ENCODE measurements around the gene NATD1. TPM values are rescaled to one million over a fixed set of nuclear protein-coding genes. Genes with fewer than 3 reads are reported as not detected.

Gene NATD1
- total RNA-seq, 5 donors from 2014 or later (not counting 1 experiment from before 2014, with no cell fraction given): 7.2 to 11.1 (median 9.6) TPM

DNA sequence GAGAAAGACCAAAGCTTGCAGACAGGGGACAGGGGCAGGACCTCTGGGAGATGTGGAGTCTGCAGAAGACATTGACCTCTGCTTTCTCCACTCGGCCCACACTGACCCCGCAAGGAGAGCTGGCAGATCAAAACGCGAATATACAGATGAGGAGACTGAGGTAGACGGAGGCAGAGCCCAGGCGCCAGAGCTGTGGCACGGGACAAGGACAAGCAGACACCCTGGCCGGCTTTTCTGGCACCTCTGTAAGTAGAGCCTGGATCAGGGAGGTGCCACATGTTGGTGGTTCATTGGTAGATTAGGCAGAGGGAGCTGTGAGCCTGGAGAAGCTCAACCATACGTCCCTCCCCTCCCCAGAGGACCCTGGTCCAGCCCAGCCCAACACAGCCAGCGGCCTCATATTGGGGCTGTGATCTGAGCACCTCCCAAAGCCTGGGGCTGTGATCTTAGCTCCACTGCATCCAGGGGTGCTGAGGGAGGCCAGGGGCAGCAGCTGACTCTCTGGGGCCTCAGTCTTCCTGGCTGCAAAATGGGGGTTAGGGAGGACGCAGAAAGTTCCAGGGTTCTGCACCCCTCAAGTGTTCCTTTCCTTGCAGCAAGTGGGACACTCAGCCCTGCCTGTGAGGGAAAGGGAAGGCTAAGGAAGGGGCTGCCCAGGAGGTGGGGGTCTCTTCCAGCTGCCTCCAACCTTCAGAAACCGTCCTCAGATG is 4.0 kb downstream of the NATD1 start:
- ChIA-PET CTCF (interaction anchor here (0.6 to 0.9 kb wide), 2 partner anchors 30 to 69 kb away, joined by 3 read pairs; no protein-coding TSS in a partner anchor), POLR2A (no interaction called here)
- Histone ChIP-seq H3K36me3 (ENCODE audit: control insufficient read depth in 2 of 2, extremely low read depth in 1 of 2, insufficient read depth in 1 of 2, low read length in 1 of 2) (no peaks in the 10 kb centered on the region), H3K27ac (ENCODE audit: low read length) (no peak overlapping the region), H3K4me3 (ENCODE audit: control insufficient read depth in 1 of 2, extremely low read depth in 1 of 2, low read length in 1 of 2) (no peak overlapping the region), H3K9me3 (no peaks in the 10 kb centered on the region), H3K27me3 (replicated peaks in 1 of 2; ENCODE audit: control insufficient read depth in 2 of 2, extremely low read depth in 1 of 2, insufficient read depth in 2 of 2, low read length in 1 of 2) (no peaks in the 10 kb centered on the region), H3K4me1 (ENCODE audit: control insufficient read depth in 1 of 2, extremely low read depth in 1 of 2, insufficient read depth in 2 of 2, low read length in 2 of 2) (peaks cover 5 to 47% of the 10 kb centered on the region in 2 experiments)
- WGBS (ENCODE audit: insufficient coverage): 90% methylated on average over 7 of the region's 12 CpGs
- Mint-ChIP-seq H3K36me3 (peaks cover 4% of the 10 kb centered on the region), H3K9me3 (no peaks in the 10 kb centered on the region), H3K27me3 (no peaks in the 10 kb centered on the region), H3K4me3 (no peak overlapping the region), H3K27ac (peak overlapping the region in 1 of 2 donors; percentile 41), H3K4me1 (peaks cover 49 to 55% (median 52%) of the 10 kb centered on the region in 3 donors)
- ATAC-seq (replicated peaks in 1 of 4) (no peak), DNase-seq (no peak)

GRCh38 chr17:21248500-21248899 is 4.7 kb downstream of the NATD1 start:
- ChIA-PET CTCF (no interaction called here), POLR2A (no interaction called here)
- Histone ChIP-seq H3K27me3 (replicated peaks in 1 of 2; ENCODE audit: control insufficient read depth in 2 of 2, extremely low read depth in 1 of 2, insufficient read depth in 2 of 2, low read length in 1 of 2) (no peaks in the 10 kb centered on the region), H3K36me3 (ENCODE audit: control insufficient read depth in 2 of 2, extremely low read depth in 1 of 2, insufficient read depth in 1 of 2, low read length in 1 of 2) (no peaks in the 10 kb centered on the region), H3K4me3 (ENCODE audit: control insufficient read depth in 1 of 2, extremely low read depth in 1 of 2, low read length in 1 of 2) (no peak overlapping the region), H3K4me1 (ENCODE audit: control insufficient read depth in 1 of 2, extremely low read depth in 1 of 2, insufficient read depth in 2 of 2, low read length in 2 of 2) (peaks cover under 1 to 40% of the 10 kb centered on the region in 2 experiments), H3K9me3 (no peaks in the 10 kb centered on the region), H3K27ac (ENCODE audit: low read length) (no peak overlapping the region)
- no peak overlapping the region for H3K4me3 Mint-ChIP-seq
- ATAC-seq (replicated peaks in 1 of 4) (no peak), DNase-seq (no peak)
- H3K27me3 Mint-ChIP-seq: no peaks in the 10 kb centered on the region
- H3K27ac Mint-ChIP-seq: peak overlapping the region in 1 of 2 donors; percentile 34
- H3K36me3 Mint-ChIP-seq: peaks cover 4% of the 10 kb centered on the region
- WGBS (ENCODE audit: insufficient coverage): 67% methylated on average over 4 of the region's 4 CpGs
- no peaks in the 10 kb centered on the region for H3K9me3 Mint-ChIP-seq
- H3K4me1 Mint-ChIP-seq: peaks cover 42 to 51% (median 45%) of the 10 kb centered on the region in 3 donors

GRCh38 chr17:21247552-21248258 is 5.5 kb downstream of the NATD1 start:
- Mint-ChIP-seq H3K27ac (no peak overlapping the region), H3K4me3 (no peak overlapping the region), H3K4me1 (peaks cover 39 to 50% (median 42%) of the 10 kb centered on the region in 3 donors), H3K9me3 (no peaks in the 10 kb centered on the region), H3K36me3 (peaks cover 4% of the 10 kb centered on the region), H3K27me3 (no peaks in the 10 kb centered on the region)
- Histone ChIP-seq H3K27me3 (replicated peaks in 1 of 2; ENCODE audit: control insufficient read depth in 2 of 2, extremely low read depth in 1 of 2, insufficient read depth in 2 of 2, low read length in 1 of 2) (no peaks in the 10 kb centered on the region), H3K4me3 (ENCODE audit: control insufficient read depth in 1 of 2, extremely low read depth in 1 of 2, low read length in 1 of 2) (no peak overlapping the region), H3K9me3 (no peaks in the 10 kb centered on the region), H3K36me3 (ENCODE audit: control insufficient read depth in 2 of 2, extremely low read depth in 1 of 2, insufficient read depth in 1 of 2, low read length in 1 of 2) (peaks cover 0 to 1% of the 10 kb centered on the region in 2 donors), H3K4me1 (ENCODE audit: control insufficient read depth in 1 of 2, extremely low read depth in 1 of 2, insufficient read depth in 2 of 2, low read length in 2 of 2) (peaks cover 0 to 37% of the 10 kb centered on the region in 2 experiments), H3K27ac (ENCODE audit: low read length) (no peak overlapping the region)
- WGBS (ENCODE audit: insufficient coverage): 81% methylated on average over 12 of the region's 12 CpGs
- ChIA-PET POLR2A (no interaction called here), CTCF (no interaction called here)
- DNase-seq: no peak
- no peak for ATAC-seq (replicated peaks in 1 of 4)

- peaks cover 4% of the 10 kb centered on the region for H3K36me3 Mint-ChIP-seq
- no peaks in the 10 kb centered on the region for H3K9me3 ChIP-seq
- peaks cover 31 to 41% (median 34%) of the 10 kb centered on the region in 3 donors for H3K4me1 Mint-ChIP-seq
- no peak overlapping the region for H3K27ac ChIP-seq (ENCODE audit: low read length)
- H3K4me3 Mint-ChIP-seq: no peak overlapping the region
- H3K4me3 ChIP-seq (ENCODE audit: control insufficient read depth in 1 of 2, extremely low read depth in 1 of 2, low read length in 1 of 2): no peak overlapping the region
- H3K9me3 Mint-ChIP-seq: no peaks in the 10 kb centered on the region
- no peak overlapping the region for H3K27ac Mint-ChIP-seq
- H3K36me3 ChIP-seq (ENCODE audit: control insufficient read depth in 2 of 2, extremely low read depth in 1 of 2, insufficient read depth in 1 of 2, low read length in 1 of 2): peaks cover 3 to 4% of the 10 kb centered on the region in 2 donors
- WGBS (ENCODE audit: insufficient coverage): 96% methylated on average over 2 of the region's 4 CpGs
- no peaks in the 10 kb centered on the region for H3K27me3 Mint-ChIP-seq
- peaks cover 0 to 27% of the 10 kb centered on the region in 2 experiments for H3K4me1 ChIP-seq (ENCODE audit: control insufficient read depth in 1 of 2, extremely low read depth in 1 of 2, insufficient read depth in 2 of 2, low read length in 2 of 2)
- ChIA-PET CTCF (no interaction called here), POLR2A (interaction anchor here (0.6 kb wide), 2 partner anchors 13 to 1998 kb away, joined by 3 to 8 read pairs; no protein-coding TSS in a partner anchor)
- no peak for ATAC-seq (replicated peaks in 1 of 4)
- no peaks in the 10 kb centered on the region for H3K27me3 ChIP-seq (replicated peaks in 1 of 2; ENCODE audit: control insufficient read depth in 2 of 2, extremely low read depth in 1 of 2, insufficient read depth in 2 of 2, low read length in 1 of 2)
- DNase-seq: no peak
These were observed 6.5 kb downstream of the NATD1 start for GRCh38 chr17:21246698-21247097.

DNA sequence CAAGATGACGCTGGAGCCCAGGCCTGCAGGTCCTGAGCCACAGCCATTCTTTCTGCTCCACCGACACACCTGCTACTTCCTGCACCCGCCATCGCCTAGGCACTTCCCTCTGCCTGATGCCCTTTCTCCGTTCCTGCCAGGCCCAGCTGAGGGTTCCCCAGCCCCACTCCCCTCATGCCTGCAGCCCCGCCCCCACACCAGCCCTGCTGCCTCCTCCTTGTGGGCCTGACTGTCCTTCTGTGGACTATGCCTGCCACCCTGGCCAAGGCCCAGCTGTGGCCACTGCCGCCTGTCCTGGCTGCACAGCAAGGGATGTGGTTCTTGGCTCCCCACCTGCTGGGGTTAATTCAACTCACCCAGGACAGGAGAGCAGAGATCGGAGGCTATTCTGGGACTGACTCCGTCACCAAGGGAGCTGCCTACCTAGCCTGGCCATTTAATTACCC is 7.5 kb downstream of the NATD1 start:
- POLR2A ChIA-PET: no interaction called here
- ATAC-seq (replicated peaks in 1 of 4): peak in 1 of 4 experiments; percentile 39

GRCh38 chr17:21243516-21244303 is 9.5 kb downstream of the NATD1 start:
- H3K4me1 ChIP-seq (ENCODE audit: control insufficient read depth in 1 of 2, extremely low read depth in 1 of 2, insufficient read depth in 2 of 2, low read length in 2 of 2): peaks cover 0 to 7% of the 10 kb centered on the region in 2 experiments
- peaks cover 4% of the 10 kb centered on the region for H3K36me3 Mint-ChIP-seq
- no peak overlapping the region for H3K4me3 ChIP-seq (ENCODE audit: control insufficient read depth in 1 of 2, extremely low read depth in 1 of 2, low read length in 1 of 2)
- H3K9me3 Mint-ChIP-seq: no peaks in the 10 kb centered on the region
- peaks cover 0 to 3% of the 10 kb centered on the region in 2 experiments for H3K27me3 ChIP-seq (replicated peaks in 1 of 2; ENCODE audit: control insufficient read depth in 2 of 2, extremely low read depth in 1 of 2, insufficient read depth in 2 of 2, low read length in 1 of 2)
- no peak for ATAC-seq (replicated peaks in 1 of 4)
- H3K27ac Mint-ChIP-seq: no peak overlapping the region
- no peaks in the 10 kb centered on the region for H3K9me3 ChIP-seq
- no peak overlapping the region for H3K27ac ChIP-seq (ENCODE audit: low read length)
- WGBS (ENCODE audit: insufficient coverage): 92% methylated on average over 14 of the region's 23 CpGs
- peaks cover 10 to 16% (median 10%) of the 10 kb centered on the region in 3 donors for H3K4me1 Mint-ChIP-seq
- no peaks in the 10 kb centered on the region for H3K27me3 Mint-ChIP-seq
- ChIA-PET POLR2A (no interaction called here), CTCF (no interaction called here)
- H3K36me3 ChIP-seq (ENCODE audit: control insufficient read depth in 2 of 2, extremely low read depth in 1 of 2, insufficient read depth in 1 of 2, low read length in 1 of 2): peaks cover 3 to 4% of the 10 kb centered on the region in 2 donors
- no peak overlapping the region for H3K4me3 Mint-ChIP-seq
- no peak for DNase-seq

More for the DNA sequence above, 7.5 kb downstream of the NATD1 start:
- Histone ChIP-seq H3K9me3 (no peaks in the 10 kb centered on the region), H3K36me3 (ENCODE audit: control insufficient read depth in 2 of 2, extremely low read depth in 1 of 2, insufficient read depth in 1 of 2, low read length in 1 of 2) (peaks cover 3 to 4% of the 10 kb centered on the region in 2 donors), H3K4me1 (ENCODE audit: control insufficient read depth in 1 of 2, extremely low read depth in 1 of 2, insufficient read depth in 2 of 2, low read length in 2 of 2) (peaks cover 0 to 17% of the 10 kb centered on the region in 2 experiments), H3K4me3 (ENCODE audit: control insufficient read depth in 1 of 2, extremely low read depth in 1 of 2, low read length in 1 of 2) (no peak overlapping the region), H3K27me3 (replicated peaks in 1 of 2; ENCODE audit: control insufficient read depth in 2 of 2, extremely low read depth in 1 of 2, insufficient read depth in 2 of 2, low read length in 1 of 2) (no peaks in the 10 kb centered on the region), H3K27ac (ENCODE audit: low read length) (no peak overlapping the region)
- CTCF ChIA-PET: no interaction called here
- WGBS (ENCODE audit: insufficient coverage): 68% methylated on average over 7 of the region's 9 CpGs
- Mint-ChIP-seq H3K9me3 (no peaks in the 10 kb centered on the region), H3K4me1 (peaks cover 23 to 30% (median 24%) of the 10 kb centered on the region in 3 donors), H3K27me3 (no peaks in the 10 kb centered on the region), H3K36me3 (peaks cover 4% of the 10 kb centered on the region), H3K27ac (peak overlapping the region; percentile 19 to 34), H3K4me3 (no peak overlapping the region)
- DNase-seq: no peak

Data from T-cell (primary cell).